Measurements from ENCODE around the gene DENND2D.

DENND2D gene

GRCh38 chr1:111139324-111139955 is 61.0 kb downstream of the DENND2D start:
- peak; percentile 2 to 58 for DNase-seq (ENCODE audit: low read depth in 2 of 2)
